GM23338 (cell line): Measurements from ENCODE around the gene MTHFS. TPM values are rescaled to one million over a fixed set of nuclear protein-coding genes. Genes with fewer than 3 reads are reported as not detected.
A peak's percentile ranks its signal among the peaks of the same experiment; 100 is the strongest.

Experiments
- ATAC-seq: fragments of 200-7000 bp; cut with Tn5 transposase; 3 replicates; pipeline ENCODE4 v1.9.1; 2020
- DNase-seq: peaks from one replicate; pipeline ENCODE4 v3.0.0-alpha.2; 2015; ENCODE audit warnings: low spot score
- H2AFZ ChIP-seq: fragments of 200-600 bp; sonication (generic); 2 replicates; pipeline ENCODE4 v1.8.0; 2016; ENCODE audit warnings: antibody characterized with exemption, mild to moderate bottlenecking, moderate library complexity
- H3F3A ChIP-seq: fragments of 200-600 bp; sonication (generic); replicated peaks from 2 replicates; pipeline ENCODE4 v1.8.0; 2017; ENCODE audit warnings: antibody characterized with exemption, mixed run types, low read depth
- H3K27ac ChIP-seq: fragments of 200-600 bp; sonication (generic); 2 replicates; pipeline ENCODE4 v1.6.1; 2016; ENCODE audit warnings: low read depth
- H3K27me3 ChIP-seq: fragments of 200-600 bp; sonication (generic); 2 replicates; pipeline ENCODE4 v1.8.0; 2016; ENCODE audit warnings: mild to moderate bottlenecking, mixed run types, moderate library complexity; ENCODE audit not compliant: insufficient read depth
- H3K36me3 ChIP-seq: fragments of 200-600 bp; sonication (generic); 2 replicates; pipeline ENCODE4 v1.8.0; 2016; ENCODE audit warnings: mild to moderate bottlenecking; ENCODE audit not compliant: insufficient read depth
- H3K4me1 ChIP-seq: fragments of 200-600 bp; sonication (generic); 2 replicates; pipeline ENCODE4 v1.8.0; 2016; ENCODE audit warnings: mild to moderate bottlenecking, moderate library complexity; ENCODE audit not compliant: insufficient read depth
- H3K4me2 ChIP-seq: fragments of 200-600 bp; sonication (generic); 2 replicates; pipeline ENCODE4 v1.7.1; 2017; ENCODE audit warnings: mixed run types
- H3K4me3 ChIP-seq: fragments of 200-600 bp; sonication (generic); 2 replicates; pipeline ENCODE4 v1.6.1; 2016; ENCODE audit warnings: mixed run types
- H3K79me2 ChIP-seq: fragments of 200-600 bp; sonication (generic); replicated peaks from 2 replicates; pipeline ENCODE4 v1.8.0; 2017; ENCODE audit warnings: mild to moderate bottlenecking; ENCODE audit not compliant: insufficient read depth
- H3K9me2 ChIP-seq: fragments of 200-600 bp; sonication (generic); 2 replicates; pipeline ENCODE4 v1.8.0; 2017; ENCODE audit not compliant: insufficient read depth
- H4K20me1 ChIP-seq: fragments of 200-600 bp; sonication (generic); replicated peaks from 2 replicates; pipeline ENCODE4 v1.8.0; 2017; ENCODE audit warnings: mild to moderate bottlenecking; ENCODE audit not compliant: insufficient read depth
- H3K27ac Mint-ChIP-seq: 2 replicates; pipeline ENCODE4 v1.8.0; 2020; ENCODE audit warnings: inconsistent platforms, mild to moderate bottlenecking, moderate library complexity, mixed read lengths
- H3K27me3 Mint-ChIP-seq: 3 replicates; pipeline ENCODE4 v1.8.0; 2022; ENCODE audit warnings: low read depth, mild to moderate bottlenecking, moderate library complexity, mixed read lengths, inconsistent platforms; ENCODE audit not compliant: insufficient read depth, poor library complexity
- H3K36me3 Mint-ChIP-seq: 3 replicates; pipeline ENCODE4 v1.8.0; 2021; ENCODE audit warnings: low read depth, mild to moderate bottlenecking, inconsistent platforms, moderate library complexity, mixed read lengths
- H3K4me1 Mint-ChIP-seq: 3 replicates; pipeline ENCODE4 v1.8.0; 2020; ENCODE audit warnings: mild to moderate bottlenecking, inconsistent platforms, mixed read lengths
- H3K4me3 Mint-ChIP-seq: 3 replicates; pipeline ENCODE4 v1.8.0; 2021; ENCODE audit warnings: moderate library complexity, mild to moderate bottlenecking, inconsistent platforms, mixed read lengths
- H3K9me3 Mint-ChIP-seq: 3 replicates; pipeline ENCODE4 v1.8.0; 2020; ENCODE audit warnings: moderate library complexity, mild to moderate bottlenecking, inconsistent platforms, mixed read lengths
- CREB1 ChIP-seq: fragments of 250-450 bp; sonication (Bioruptor Pico); IDR thresholded peaks from 2 replicates; pipeline ENCODE4 v1.5.0; 2020; ENCODE audit warnings: low read depth, mild to moderate bottlenecking, moderate library complexity
- CTCF ChIP-seq, 2 experiments: fragments of 200-600 bp in 1 of 2; sonication (generic) in 1 of 2; conservative IDR thresholded peaks; 2 replicates each; pipeline versions ENCODE4 v1.5.1 to v1.6.1; 2016 to 2017; ENCODE audit warnings: antibody characterized with exemption in 2 of 2, low read depth in 2 of 2, mild to moderate bottlenecking in 2 of 2, moderate library complexity in 1 of 2
- JUNB ChIP-seq: IDR thresholded peaks from one replicate; pipeline ENCODE4 v1.6.1; 2016; ENCODE audit warnings: antibody characterized with exemption; ENCODE audit not compliant: unreplicated experiment
- REST ChIP-seq: IDR thresholded peaks from one replicate; pipeline ENCODE4 v1.6.1; 2018; ENCODE audit warnings: antibody characterized with exemption; ENCODE audit not compliant: unreplicated experiment
- STAT1 ChIP-seq: IDR thresholded peaks from one replicate; pipeline ENCODE4 v1.6.1; 2016; ENCODE audit warnings: antibody characterized with exemption; ENCODE audit not compliant: unreplicated experiment
- ZNF114 ChIP-seq: fragments of 250-450 bp; sonication (Bioruptor Pico); IDR thresholded peaks from 2 replicates; pipeline ENCODE4 v1.5.0; 2020; ENCODE audit warnings: mild to moderate bottlenecking, moderate library complexity
- ZNF331 ChIP-seq: fragments of 250-450 bp; sonication (Bioruptor Pico); IDR thresholded peaks from 2 replicates; pipeline ENCODE4 v1.5.0; 2020; ENCODE audit warnings: low read depth, mild to moderate bottlenecking, moderate library complexity
- polyA plus RNA-seq: library from polyadenylated mRNA; unstranded; fragments of >200 nt; fragmentation: Nextera tagmentation; extraction: Ambion mirVana; gene quantifications from 2 replicates; pipeline ENCODE4 v1.2.1, GENCODE V29; 2016
- total RNA-seq: library from RNA; depleted of rRNA; stranded (reverse); fragments of >200 nt; shearing (Covaris generic); gene quantifications from 2 replicates; pipeline ENCODE4 v1.2.3, GENCODE V29; 2014

MTHFS gene
- total and polyA plus RNA-seq, 2 experiments from 2014 or later = 33.2 to 62.0 TPM

GRCh38 chr15:79853492-79854328, 43.1 kb downstream of the MTHFS start:
- Mint-ChIP-seq H3K4me3 (no peak overlapping the region), H3K36me3 (0 out of 3 replicates have a peak, but pooled peaks cover 4% of the 10 kb centered on the region), H3K27me3 (peaks cover 3% of the 10 kb centered on the region), H3K27ac (peak overlapping the region; percentile 46), H3K4me1 (peaks cover 8% of the 10 kb centered on the region), H3K9me3 (no peaks in the 10 kb centered on the region)
- H3K79me2 ChIP-seq = peaks cover 5% of the 10 kb centered on the region; the same call in 1 of the 2 replicates
- H4K20me1 ChIP-seq = no peaks in the 10 kb centered on the region
- DNase-seq (peak; percentile 88), ATAC-seq (peak; percentile 97)
- H3K9me2 ChIP-seq = no peaks in the 10 kb centered on the region
- H2AFZ ChIP-seq = no peak overlapping the region
- H3K4me2 ChIP-seq = no peak overlapping the region
- no peaks in the 10 kb centered on the region for H3K4me1 ChIP-seq
- no peak overlapping the region for H3K27ac ChIP-seq
- no peaks in the 10 kb centered on the region for H3K27me3 ChIP-seq
- no peak for TF ChIP-seq JUNB
- TF ChIP-seq CTCF (conservative IDR thresholded peaks at IDR 0.05; ENCODE audit: low read depth in 2 of 2) = peak; percentile 95 to 99
- H3F3A ChIP-seq = no peaks in the 10 kb centered on the region
- H3K36me3 ChIP-seq = no peaks in the 10 kb centered on the region
- H3K4me3 ChIP-seq = no peak overlapping the region

GRCh38 chr15:79849789-79850188, 47.0 kb downstream of the MTHFS start:
- no peak overlapping the region for H3K4me3 ChIP-seq
- no peak for TF ChIP-seq ZNF331 (CRISPR knock-in tag)
- TF ChIP-seq CTCF (conservative IDR thresholded peaks at IDR 0.05; ENCODE audit: low read depth in 2 of 2) = peak; percentile 84 to 87
- TF ChIP-seq ZNF114 (CRISPR knock-in tag) = no peak
- no peak for TF ChIP-seq CREB1 (CRISPR knock-in tag)
- no peak for TF ChIP-seq STAT1
- no peak for TF ChIP-seq REST
- no peaks in the 10 kb centered on the region for H4K20me1 ChIP-seq
- peaks cover 13% of the 10 kb centered on the region; the same call in 1 of the 2 replicates for H3K79me2 ChIP-seq
- H3K36me3 Mint-ChIP-seq = peaks cover 6% of the 10 kb centered on the region; the same call in 2 of the 3 replicates
- no peak overlapping the region for H3K27ac Mint-ChIP-seq
- peak; percentile 65 for ATAC-seq
- H3K4me3 Mint-ChIP-seq = no peak overlapping the region
- no peak overlapping the region for H3K4me2 ChIP-seq
- no peaks in the 10 kb centered on the region for H3F3A ChIP-seq
- H3K4me1 Mint-ChIP-seq = peaks cover 8% of the 10 kb centered on the region
- no peaks in the 10 kb centered on the region for H3K4me1 ChIP-seq
- peaks cover 3% of the 10 kb centered on the region for H3K27me3 Mint-ChIP-seq
- H3K9me3 Mint-ChIP-seq = no peaks in the 10 kb centered on the region
- no peaks in the 10 kb centered on the region for H3K27me3 ChIP-seq
- H3K36me3 ChIP-seq = no peaks in the 10 kb centered on the region; the same call in 1 of the 2 replicates
- DNase-seq = peak; percentile 82
- no peak overlapping the region for H2AFZ ChIP-seq
- H3K27ac ChIP-seq = no peak overlapping the region
- H3K9me2 ChIP-seq = no peaks in the 10 kb centered on the region
